ENCODE measurements around the gene STXBP6.
"Not testable (repeated sequence)": the region's sequence is repeated elsewhere in the genome, so short reads cannot be mapped to it uniquely, and the experiment has no call there.

Gene STXBP6

GRCh38 chr14:24804552-24805212 lies 245.3 kb downstream of the STXBP6 start:
- Histone ChIP-seq H4K20me1 (ENCODE audit: control insufficient read depth, insufficient read depth, low read depth, low read length) (no peaks in the 10 kb centered on the region), H3K4me3 (ENCODE audit: low read length) (no peak overlapping the region), H3K27me3 (ENCODE audit: control insufficient read depth, low read length) (no peaks in the 10 kb centered on the region), H3K9me2 (replicated peaks; ENCODE audit: control insufficient read depth, low read length) (no peaks in the 10 kb centered on the region), H3K9me3 (ENCODE audit: control insufficient read depth, insufficient read depth, low read length) (no peaks in the 10 kb centered on the region), H3K79me2 (ENCODE audit: control insufficient read depth, low read length) (no peaks in the 10 kb centered on the region), H3K4me2 (ENCODE audit: low read length) (no peak overlapping the region), H3K27ac (ENCODE audit: low read depth, low read length) (no peak overlapping the region), H3K36me3 (ENCODE audit: control insufficient read depth, low read length) (no peaks in the 10 kb centered on the region), H3K4me1 (ENCODE audit: control insufficient read depth, low read length) (no peaks in the 10 kb centered on the region), H3F3A (ENCODE audit: control insufficient read depth, insufficient read depth) (no peaks in the 10 kb centered on the region)
- no peak for TF ChIP-seq EZH2phosphoT487 (IDR thresholded peaks at IDR 0.05; ENCODE audit: borderline replicate concordance, low read length)

- TF ChIP-seq EZH2phosphoT487 (IDR thresholded peaks at IDR 0.05; ENCODE audit: borderline replicate concordance, low read length) (no peak), CTCF (IDR thresholded peaks at IDR 0.05; ENCODE audit: low read depth, low read length, poor library complexity, severe bottlenecking) (no peak)
- H3F3A ChIP-seq (ENCODE audit: control insufficient read depth, insufficient read depth), result no peaks in the 10 kb centered on the region
- no peaks in the 10 kb centered on the region for H4K20me1 ChIP-seq (ENCODE audit: control insufficient read depth, insufficient read depth, low read depth, low read length)
- no peak overlapping the region for H3K27ac ChIP-seq (ENCODE audit: low read depth, low read length)
- H3K4me3 ChIP-seq (ENCODE audit: low read length), result no peak overlapping the region
- H3K9me3 ChIP-seq (ENCODE audit: control insufficient read depth, insufficient read depth, low read length), result no peaks in the 10 kb centered on the region
- no peak overlapping the region for H3K4me2 ChIP-seq (ENCODE audit: low read length)
- H3K36me3 ChIP-seq (ENCODE audit: control insufficient read depth, low read length), result no peaks in the 10 kb centered on the region
- no peaks in the 10 kb centered on the region for H3K27me3 ChIP-seq (ENCODE audit: control insufficient read depth, low read length)
- H3K79me2 ChIP-seq (ENCODE audit: control insufficient read depth, low read length), result no peaks in the 10 kb centered on the region
- no peaks in the 10 kb centered on the region for H3K9me2 ChIP-seq (replicated peaks; ENCODE audit: control insufficient read depth, low read length)
- H3K4me1 ChIP-seq (ENCODE audit: control insufficient read depth, low read length), result no peaks in the 10 kb centered on the region
Observed at GRCh38 chr14:24803933-24804494, 245.9 kb downstream of the STXBP6 start.

- H3K27ac ChIP-seq (ENCODE audit: low read depth, low read length); H3K9me2 ChIP-seq (replicated peaks; ENCODE audit: control insufficient read depth, low read length); H3K36me3 ChIP-seq (ENCODE audit: control insufficient read depth, low read length); H3F3A ChIP-seq (ENCODE audit: control insufficient read depth, insufficient read depth); H3K4me3 ChIP-seq (ENCODE audit: low read length); H3K4me1 ChIP-seq (ENCODE audit: control insufficient read depth, low read length); H3K79me2 ChIP-seq (ENCODE audit: control insufficient read depth, low read length); H3K4me2 ChIP-seq (ENCODE audit: low read length); H3K9me3 ChIP-seq (ENCODE audit: control insufficient read depth, insufficient read depth, low read length); H4K20me1 ChIP-seq (ENCODE audit: control insufficient read depth, insufficient read depth, low read depth, low read length); H3K27me3 ChIP-seq (ENCODE audit: control insufficient read depth, low read length): not testable (repeated sequence)
Observed at GRCh38 chr14:24803426-24803825, 246.5 kb downstream of the STXBP6 start.

- Histone ChIP-seq H4K20me1 (ENCODE audit: control insufficient read depth, insufficient read depth, low read depth, low read length) (no peaks in the 10 kb centered on the region), H3K4me3 (ENCODE audit: low read length) (no peak overlapping the region), H3K4me1 (ENCODE audit: control insufficient read depth, low read length) (no peaks in the 10 kb centered on the region), H3K9me2 (replicated peaks; ENCODE audit: control insufficient read depth, low read length) (no peaks in the 10 kb centered on the region), H3K27me3 (ENCODE audit: control insufficient read depth, low read length) (no peaks in the 10 kb centered on the region), H3K27ac (ENCODE audit: low read depth, low read length) (no peak overlapping the region), H3K9me3 (ENCODE audit: control insufficient read depth, insufficient read depth, low read length) (no peaks in the 10 kb centered on the region), H3F3A (ENCODE audit: control insufficient read depth, insufficient read depth) (no peaks in the 10 kb centered on the region), H3K79me2 (ENCODE audit: control insufficient read depth, low read length) (no peaks in the 10 kb centered on the region), H3K4me2 (ENCODE audit: low read length) (no peak overlapping the region), H3K36me3 (ENCODE audit: control insufficient read depth, low read length) (no peaks in the 10 kb centered on the region)
- TF ChIP-seq EZH2phosphoT487 (IDR thresholded peaks at IDR 0.05; ENCODE audit: borderline replicate concordance, low read length) (no peak), CTCF (IDR thresholded peaks at IDR 0.05; ENCODE audit: low read depth, low read length, poor library complexity, severe bottlenecking) (no peak)
Observed at GRCh38 chr14:24802236-24802635, 247.7 kb downstream of the STXBP6 start.
